Testis (tissue), 2 donors: ENCODE measurements around the gene IL1RAPL1.

Experiments used
- CTCF ChIP-seq, 3 experiments: fragments of 450-650 bp in 2 of 3; fragments of 200-600 bp in 1 of 3; sonication (generic) in 1 of 3; IDR thresholded peaks; one replicate each; pipeline ENCODE4 v1.5.1; 2016 to 2019; ENCODE audit warnings: antibody characterized with exemption in 3 of 3, mild to moderate bottlenecking in 2 of 3, moderate library complexity in 1 of 3
- POLR2A ChIP-seq: fragments of 450-650 bp; IDR thresholded peaks from one replicate; pipeline ENCODE4 v1.6.1; 2017; ENCODE audit warnings: antibody characterized with exemption, mild to moderate bottlenecking, moderate library complexity

GRCh38 chrX:28981952-28982351 is 394.7 kb downstream of the IL1RAPL1 start:
- no peak for TF ChIP-seq CTCF (IDR thresholded peaks at IDR 0.05)
- no peak for TF ChIP-seq POLR2A
